Ishikawa (cell line): ENCODE results near the gene MTOR.

ENCODE experiments used
- CEBPB ChIP-seq: IDR thresholded peaks from 2 replicates; pipeline ENCODE4 v1.6.1; 2012
- CREB1 ChIP-seq: IDR thresholded peaks from 2 replicates; pipeline ENCODE4 v1.6.1; 2012; ENCODE audit warnings: low read depth
- EGR1 ChIP-seq: IDR thresholded peaks from 2 replicates; pipeline ENCODE4 v1.6.1; 2012
- EP300 ChIP-seq: IDR thresholded peaks from 2 replicates; pipeline ENCODE4 v1.6.1; 2012; ENCODE audit warnings: borderline replicate concordance
- FOXM1 ChIP-seq: IDR thresholded peaks from 2 replicates; pipeline ENCODE4 v1.6.1; 2012; ENCODE audit warnings: low read depth, borderline replicate concordance
- NFIC ChIP-seq: IDR thresholded peaks from 2 replicates; pipeline ENCODE4 v1.6.1; 2012
- RAD21 ChIP-seq: IDR thresholded peaks from 2 replicates; pipeline ENCODE4 v1.6.1; 2012; ENCODE audit warnings: low read depth
- REST ChIP-seq: IDR thresholded peaks from 2 replicates; pipeline ENCODE4 v1.6.1; 2012; ENCODE audit warnings: low read depth, mild to moderate bottlenecking
- TAF1 ChIP-seq: IDR thresholded peaks from 2 replicates; pipeline ENCODE4 v1.6.1; 2012; ENCODE audit warnings: low read depth, mild to moderate bottlenecking
- TCF12 ChIP-seq: IDR thresholded peaks from 2 replicates; pipeline ENCODE4 v1.6.1; 2012; ENCODE audit warnings: low read depth
- TEAD4 ChIP-seq: IDR thresholded peaks from 2 replicates; pipeline ENCODE4 v1.6.1; 2012
- YY1 ChIP-seq: IDR thresholded peaks from 2 replicates; pipeline ENCODE4 v1.6.1; 2012; ENCODE audit warnings: low read depth
- ZBTB7A ChIP-seq: IDR thresholded peaks from 2 replicates; pipeline ENCODE4 v1.6.1; 2012; ENCODE audit warnings: low read depth
- TF ChIP-seq, protein P1 (sequence below): IDR thresholded peaks from 2 replicates; pipeline ENCODE4 v1.6.1; 2012

MTOR gene

GRCh38 chr1:11059155-11059967, 203.0 kb downstream of the MTOR start:
- no peak for TF ChIP-seq YY1
- TF ChIP-seq EP300, result no peak
- TF ChIP-seq RAD21, result no peak
- TF ChIP-seq TEAD4, result no peak
- no peak for TF ChIP-seq FOXM1
- no peak for TF ChIP-seq EGR1
- no peak for TF ChIP-seq CEBPB
- no peak for TF ChIP-seq TCF12
- TF ChIP-seq, protein P1, sequence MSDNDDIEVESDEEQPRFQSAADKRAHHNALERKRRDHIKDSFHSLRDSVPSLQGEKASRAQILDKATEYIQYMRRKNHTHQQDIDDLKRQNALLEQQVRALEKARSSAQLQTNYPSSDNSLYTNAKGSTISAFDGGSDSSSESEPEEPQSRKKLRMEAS, result peak; percentile 73
- TF ChIP-seq ZBTB7A, result peak; percentile 72; the same call in 1 of the 2 replicates
- TF ChIP-seq CREB1, result no peak

- TF ChIP-seq TCF12 (no peak), ZBTB7A (0 out of 2 replicates have a peak, but pooled peaks have one; percentile 1)
Observed at GRCh38 chr1:11058595-11059154, 203.7 kb downstream of the MTOR start.

GRCh38 chr1:11058026-11058425, 204.3 kb downstream of the MTOR start:
- no peak for TF ChIP-seq FOXM1
- TF ChIP-seq, protein P1, result no peak
- TF ChIP-seq NFIC, result no peak
- TF ChIP-seq TCF12, result no peak

DNA sequence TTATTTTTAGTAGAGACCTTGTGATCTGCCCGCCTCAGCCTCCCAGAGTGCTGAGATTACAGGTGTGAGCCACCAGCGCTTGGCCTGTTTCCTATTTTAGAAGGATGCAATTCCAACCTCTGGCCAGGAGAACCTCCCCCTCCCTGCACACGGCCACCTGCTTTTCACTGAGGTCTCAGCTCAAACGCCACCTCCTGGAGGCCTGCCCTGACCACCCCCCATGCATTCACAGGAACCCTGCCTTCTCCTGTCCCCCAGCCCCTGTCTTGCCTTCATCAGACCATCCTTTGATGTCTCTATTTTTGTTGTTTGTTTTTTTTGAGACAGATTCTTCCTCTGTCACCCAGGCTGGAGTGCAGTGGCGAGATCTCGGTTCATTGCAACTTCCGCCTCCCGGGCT, 204.9 kb downstream of the MTOR start:
- TF ChIP-seq FOXM1 (no peak), CEBPB (no peak), TCF12 (no peak), CREB1 (no peak), NFIC (no peak), RAD21 (no peak), ZBTB7A (no peak), EGR1 (no peak), TAF1 (no peak), YY1 (no peak), REST (no peak), EP300 (no peak)
